IMR-90 (cell line): Measurements from ENCODE around the gene CD244.

ENCODE experiments used
- CTCF ChIP-seq: conservative IDR thresholded peaks from 2 replicates; pipeline ENCODE4 v1.5.1; 2012; ENCODE audit warnings: mild to moderate bottlenecking, low read depth, low read length, improper control_type of control experiment
- ELK1 ChIP-seq: fragments of 150-350 bp; IDR thresholded peaks from 2 replicates; pipeline ENCODE4 v1.6.1; 2016; ENCODE audit warnings: low read depth, mild to moderate bottlenecking, low read length, moderate library complexity, borderline replicate concordance
- FOS ChIP-seq: fragments of 150-350 bp; IDR thresholded peaks from 2 replicates; pipeline ENCODE4 v1.6.1; 2016; ENCODE audit warnings: low read depth, low read length
- MAFK ChIP-seq: IDR thresholded peaks from 2 replicates; pipeline ENCODE4 v1.6.1; 2012; ENCODE audit warnings: low read depth, low read length, improper control_type of control experiment
- MAZ ChIP-seq: IDR thresholded peaks from 2 replicates; pipeline ENCODE4 v1.6.1; 2012; ENCODE audit warnings: low read depth, mild to moderate bottlenecking, low read length, improper control_type of control experiment, moderate library complexity, borderline replicate concordance
- MXI1 ChIP-seq: IDR thresholded peaks from 2 replicates; pipeline ENCODE4 v1.6.1; 2012; ENCODE audit warnings: low read depth, mild to moderate bottlenecking, low read length, moderate library complexity, borderline replicate concordance
- NFE2L2 ChIP-seq: fragments of 150-350 bp; IDR thresholded peaks from 2 replicates; pipeline ENCODE4 v1.6.1; 2016; ENCODE audit warnings: low read depth, mild to moderate bottlenecking, low read length
- POLR2A ChIP-seq: IDR thresholded peaks from 2 replicates; pipeline ENCODE4 v1.6.1; 2012; ENCODE audit warnings: mild to moderate bottlenecking, low read depth, low read length
- RAD21 ChIP-seq: IDR thresholded peaks from 2 replicates; pipeline ENCODE4 v1.6.1; 2012; ENCODE audit warnings: low read length, improper control_type of control experiment
- RFX5 ChIP-seq: IDR thresholded peaks from 2 replicates; pipeline ENCODE4 v1.8.0; 2012; ENCODE audit warnings: low read depth, mild to moderate bottlenecking, low read length, moderate library complexity
- SMC3 ChIP-seq: fragments of 150-350 bp; IDR thresholded peaks from 2 replicates; pipeline ENCODE4 v1.6.1; 2016; ENCODE audit warnings: low read depth, mild to moderate bottlenecking, antibody characterized with exemption, low read length, moderate library complexity
- USF2 ChIP-seq: fragments of 150-350 bp; IDR thresholded peaks from 2 replicates; pipeline ENCODE4 v1.6.1; 2017; ENCODE audit warnings: mild to moderate bottlenecking, antibody characterized with exemption, low read length, low read depth

- TF ChIP-seq CTCF = no peak
- no peak for TF ChIP-seq USF2
- TF ChIP-seq POLR2A = no peak
- TF ChIP-seq SMC3 = no peak
- no peak for TF ChIP-seq ELK1
- no peak for TF ChIP-seq MAZ
- TF ChIP-seq MAFK = no peak
- no peak for TF ChIP-seq FOS
- TF ChIP-seq NFE2L2 = no peak
- no peak for TF ChIP-seq RAD21
- no peak for TF ChIP-seq MXI1
- no peak for TF ChIP-seq RFX5
Observed at GRCh38 chr1:160781186-160781766, 81.4 kb downstream of the CD244 start.
